Measurements from ENCODE around the gene ZRANB1. TPM values are rescaled to one million over a fixed set of nuclear protein-coding genes. Genes with fewer than 3 reads are reported as not detected.

ZRANB1 gene
- total and polyA plus RNA-seq, 2 experiments from 2014 or later = 4.2 to 26.7 TPM

DNA sequence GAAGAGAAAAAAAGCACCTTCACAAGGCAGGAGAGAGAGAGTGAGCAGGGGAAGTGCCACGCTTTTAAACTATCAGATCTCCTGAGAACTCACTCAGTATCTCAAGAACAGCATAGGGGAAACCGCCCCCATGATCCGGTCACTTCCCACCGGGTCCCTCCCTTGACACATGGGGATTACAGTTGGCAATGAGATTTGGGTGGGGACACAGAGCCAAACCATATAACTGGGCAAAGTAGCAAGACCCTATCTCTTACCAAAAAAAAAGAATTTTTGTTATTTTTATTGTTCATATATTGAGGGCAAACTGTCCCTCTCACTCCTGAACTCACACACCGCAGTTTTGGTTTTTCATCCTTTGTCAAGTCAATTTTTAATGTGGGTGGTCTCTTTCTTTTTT, 18.2 kb upstream of the ZRANB1 start:
- H3K4me2 ChIP-seq = no peak overlapping the region
- no peaks in the 10 kb centered on the region for H3K27me3 ChIP-seq (ENCODE audit: insufficient read depth)
- H3K4me3 Mint-ChIP-seq = no peak overlapping the region
- peaks cover 3% of the 10 kb centered on the region for H3K27me3 Mint-ChIP-seq (ENCODE audit: insufficient read depth, low read depth, poor library complexity)
- H3K4me3 ChIP-seq = no peak overlapping the region
- peaks cover 15% of the 10 kb centered on the region for H3K4me1 ChIP-seq (ENCODE audit: insufficient read depth)
- H3K27ac ChIP-seq (ENCODE audit: low read depth) = no peak overlapping the region
- H3K36me3 Mint-ChIP-seq (ENCODE audit: low read depth) = peaks cover 17% of the 10 kb centered on the region
- peaks cover 100% of the 10 kb centered on the region for H3K79me2 ChIP-seq (replicated peaks; ENCODE audit: insufficient read depth)
- peaks cover 4% of the 10 kb centered on the region; the same call in 1 of the 2 replicates for H3K36me3 ChIP-seq (ENCODE audit: insufficient read depth)
- ATAC-seq (no peak), DNase-seq (ENCODE audit: low spot score) (no peak)
- TF ChIP-seq EZH2 (IDR thresholded peaks at IDR 0.05; ENCODE audit: low read depth, unreplicated experiment) = no peak
- no peak for TF ChIP-seq ZNF462 (CRISPR knock-in tag; IDR thresholded peaks at IDR 0.05)
- no peak overlapping the region for H3K27ac Mint-ChIP-seq
- H2AFZ ChIP-seq = no peak overlapping the region
- H3K9me2 ChIP-seq (ENCODE audit: insufficient read depth) = no peaks in the 10 kb centered on the region
- H4K20me1 ChIP-seq (replicated peaks; ENCODE audit: insufficient read depth) = peaks cover 75% of the 10 kb centered on the region
- 0 out of 2 replicates have a peak, but pooled peaks cover 3% of the 10 kb centered on the region for H3F3A ChIP-seq (replicated peaks; ENCODE audit: low read depth)
- peaks cover 19% of the 10 kb centered on the region for H3K4me1 Mint-ChIP-seq
- no peaks in the 10 kb centered on the region for H3K9me3 Mint-ChIP-seq

GRCh38 chr10:124926548-124926947, 15.4 kb upstream of the ZRANB1 start:
- Histone ChIP-seq H3K4me2 (no peak overlapping the region), H2AFZ (no peak overlapping the region), H3K27me3 (ENCODE audit: insufficient read depth) (no peaks in the 10 kb centered on the region), H4K20me1 (replicated peaks; ENCODE audit: insufficient read depth) (peaks cover 59% of the 10 kb centered on the region), H3K4me1 (ENCODE audit: insufficient read depth) (peaks cover 13% of the 10 kb centered on the region), H3K4me3 (no peak overlapping the region), H3K36me3 (ENCODE audit: insufficient read depth) (peaks cover 4% of the 10 kb centered on the region; the same call in 1 of the 2 replicates), H3K79me2 (replicated peaks; ENCODE audit: insufficient read depth) (peaks cover 99% of the 10 kb centered on the region), H3K27ac (ENCODE audit: low read depth) (peak overlapping the region; percentile 69; the same call in 1 of the 2 replicates), H3K9me2 (ENCODE audit: insufficient read depth) (no peaks in the 10 kb centered on the region), H3F3A (replicated peaks; ENCODE audit: low read depth) (no peaks in the 10 kb centered on the region)
- peaks cover 31% of the 10 kb centered on the region for H3K36me3 Mint-ChIP-seq (ENCODE audit: low read depth)
- peaks cover 1% of the 10 kb centered on the region for H3K27me3 Mint-ChIP-seq (ENCODE audit: insufficient read depth, low read depth, poor library complexity)
- DNase-seq (ENCODE audit: low spot score) (no peak), ATAC-seq (no peak)
- no peak overlapping the region for H3K27ac Mint-ChIP-seq
- no peak overlapping the region for H3K4me3 Mint-ChIP-seq
- peaks cover 11% of the 10 kb centered on the region for H3K4me1 Mint-ChIP-seq
- peaks cover 3% of the 10 kb centered on the region; the same call in 1 of the 3 replicates for H3K9me3 Mint-ChIP-seq
- no peak for TF ChIP-seq JUNB (IDR thresholded peaks at IDR 0.05; ENCODE audit: unreplicated experiment)
- TF ChIP-seq, protein P1, sequence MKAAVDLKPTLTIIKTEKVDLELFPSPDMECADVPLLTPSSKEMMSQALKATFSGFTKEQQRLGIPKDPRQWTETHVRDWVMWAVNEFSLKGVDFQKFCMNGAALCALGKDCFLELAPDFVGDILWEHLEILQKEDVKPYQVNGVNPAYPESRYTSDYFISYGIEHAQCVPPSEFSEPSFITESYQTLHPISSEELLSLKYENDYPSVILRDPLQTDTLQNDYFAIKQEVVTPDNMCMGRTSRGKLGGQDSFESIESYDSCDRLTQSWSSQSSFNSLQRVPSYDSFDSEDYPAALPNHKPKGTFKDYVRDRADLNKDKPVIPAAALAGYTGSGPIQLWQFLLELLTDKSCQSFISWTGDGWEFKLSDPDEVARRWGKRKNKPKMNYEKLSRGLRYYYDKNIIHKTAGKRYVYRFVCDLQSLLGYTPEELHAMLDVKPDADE (IDR thresholded peaks at IDR 0.05) = no peak
- TF ChIP-seq EZH2 (IDR thresholded peaks at IDR 0.05; ENCODE audit: low read depth, unreplicated experiment) = no peak
- no peak for TF ChIP-seq ZNF331 (CRISPR knock-in tag; IDR thresholded peaks at IDR 0.05; ENCODE audit: low read depth)
- TF ChIP-seq STAT1 (IDR thresholded peaks at IDR 0.05; ENCODE audit: unreplicated experiment) = no peak
- TF ChIP-seq CREB1 (CRISPR knock-in tag; IDR thresholded peaks at IDR 0.05; ENCODE audit: low read depth) = no peak
